Neural cell (in vitro differentiated cells): Measurements from ENCODE around the gene C9orf78. TPM values are rescaled to one million over a fixed set of nuclear protein-coding genes. Genes with fewer than 3 reads are reported as not detected.
A peak's percentile ranks its signal among the peaks of the same experiment; 100 is the strongest.

Experiments used
- H2AFZ ChIP-seq: fragments of 200-600, 300-800 bp; sonication (generic), shearing (Covaris generic); 2 replicates; pipeline ENCODE4 v1.6.0; 2014; ENCODE audit warnings: low read depth, mild to moderate bottlenecking, antibody characterized with exemption, low read length, moderate library complexity
- H3F3A ChIP-seq: fragments of 200-600 bp; shearing (Covaris generic); 2 replicates; pipeline ENCODE4 v1.6.1; 2016; ENCODE audit warnings: mild to moderate bottlenecking, moderate library complexity, mixed read lengths, antibody characterized with exemption, low read length; ENCODE audit not compliant: insufficient read depth, poor library complexity, severe bottlenecking
- H3K27ac ChIP-seq: fragments of 200-600, 300-800 bp; sonication (generic), shearing (Covaris generic); 2 replicates; pipeline ENCODE4 v1.5.1; 2014; ENCODE audit warnings: mild to moderate bottlenecking, low read length, moderate library complexity
- H3K27me3 ChIP-seq: fragments of 300-800, 200-600 bp; sonication (generic), shearing (Covaris generic); 2 replicates; pipeline ENCODE4 v1.6.0; 2014; ENCODE audit warnings: mild to moderate bottlenecking, low read depth, low read length, moderate library complexity; ENCODE audit not compliant: insufficient read depth
- H3K36me3 ChIP-seq: fragments of 300-800, 200-600 bp; sonication (generic), shearing (Covaris generic); 2 replicates; pipeline ENCODE4 v1.5.1; 2014; ENCODE audit warnings: mild to moderate bottlenecking, antibody characterized with exemption, low read length, moderate library complexity; ENCODE audit not compliant: insufficient read depth
- H3K4me2 ChIP-seq: fragments of 300-800, 200-600 bp; sonication (generic), shearing (Covaris generic); 2 replicates; pipeline ENCODE4 v1.6.0; 2014; ENCODE audit warnings: mild to moderate bottlenecking, low read length
- H3K4me3 ChIP-seq: fragments of 300-800, 200-600 bp; sonication (generic), shearing (Covaris generic); 2 replicates; pipeline ENCODE4 v1.5.1; 2014; ENCODE audit warnings: mild to moderate bottlenecking, low read length, moderate library complexity
- H3K79me2 ChIP-seq: fragments of 200-600 bp; shearing (Covaris generic); replicated peaks from 2 replicates; pipeline ENCODE4 v1.6.0; 2014; ENCODE audit warnings: mild to moderate bottlenecking, low read length, moderate library complexity; ENCODE audit not compliant: insufficient read depth
- H3K9ac ChIP-seq: fragments of 300-800, 200-600 bp; sonication (generic), shearing (Covaris generic); 2 replicates; pipeline ENCODE4 v1.6.1; 2016; ENCODE audit warnings: mild to moderate bottlenecking, low read length, mixed read lengths
- H3K9me2 ChIP-seq: fragments of 200-600 bp; shearing (Covaris generic); 2 replicates; pipeline ENCODE4 v1.6.1; 2016; ENCODE audit warnings: mild to moderate bottlenecking, low read length, mixed read lengths; ENCODE audit not compliant: insufficient read depth
- H3K9me3 ChIP-seq: fragments of 200-600, 300-800 bp; sonication (generic), shearing (Covaris generic); 2 replicates; pipeline ENCODE4 v1.6.1; 2016; ENCODE audit warnings: mild to moderate bottlenecking, mixed run types, low read length, moderate library complexity, mixed read lengths
- H4K20me1 ChIP-seq: fragments of 200-600 bp; shearing (Covaris generic); 2 replicates; pipeline ENCODE4 v1.6.1; 2016; ENCODE audit warnings: mild to moderate bottlenecking, mixed run types; ENCODE audit not compliant: insufficient read depth
- EP300 ChIP-seq: fragments of 450-650 bp; conservative IDR thresholded peaks from 2 replicates; pipeline ENCODE4 v1.6.1; 2014; ENCODE audit warnings: antibody characterized with exemption, mild to moderate bottlenecking, moderate library complexity; ENCODE audit not compliant: poor library complexity, severe bottlenecking
- EZH2 ChIP-seq: fragments of 200-600, 300-800 bp; shearing (Covaris generic), sonication (generic); IDR thresholded peaks from 2 replicates; pipeline ENCODE4 v1.6.1; 2014; ENCODE audit warnings: antibody characterized with exemption, low read length, borderline replicate concordance, mild to moderate bottlenecking; ENCODE audit not compliant: insufficient read depth, poor library complexity, severe bottlenecking
- MXI1 ChIP-seq: fragments of 450-650 bp; conservative IDR thresholded peaks from 2 replicates; pipeline ENCODE4 v1.6.1; 2014; ENCODE audit warnings: antibody characterized with exemption, mild to moderate bottlenecking; ENCODE audit not compliant: poor library complexity, severe bottlenecking
- POLR2AphosphoS5 ChIP-seq: IDR thresholded peaks from 2 replicates; pipeline ENCODE4 v1.6.1; 2012
- RAD21 ChIP-seq: fragments of 450-650 bp; conservative IDR thresholded peaks from 2 replicates; pipeline ENCODE4 v1.6.1; 2014; ENCODE audit warnings: antibody characterized with exemption, mild to moderate bottlenecking, moderate library complexity
- SMC3 ChIP-seq: fragments of 450-650 bp; conservative IDR thresholded peaks from 2 replicates; pipeline ENCODE4 v1.6.1; 2014; ENCODE audit warnings: antibody characterized with exemption, mild to moderate bottlenecking, moderate library complexity; ENCODE audit not compliant: poor library complexity
- TAF1 ChIP-seq: IDR thresholded peaks from 2 replicates; pipeline ENCODE4 v1.6.1; 2012; ENCODE audit warnings: low read depth
- polyA plus RNA-seq: library from polyadenylated mRNA; depleted of rRNA; stranded (reverse); fragments of >200 nt; gene quantifications from 2 replicates; pipeline ENCODE4 v1.2.3, GENCODE V29; 2014
- TF ChIP-seq, protein P1 (sequence below): IDR thresholded peaks from 2 replicates; pipeline ENCODE4 v1.6.1; 2012; ENCODE audit warnings: borderline replicate concordance
- TF ChIP-seq, protein P2 (sequence below): fragments of 450-650 bp; IDR thresholded peaks from 2 replicates; pipeline ENCODE4 v1.5.1; 2014; ENCODE audit warnings: antibody characterized with exemption, mild to moderate bottlenecking, moderate library complexity; ENCODE audit not compliant: poor library complexity, severe bottlenecking

Gene C9orf78
- polyA plus RNA-seq, 1 donor from 2014 or later: 91.3 TPM

- H4K20me1 ChIP-seq: no peaks in the 10 kb centered on the region
- H3K4me2 ChIP-seq: peak within 1 kb of the TSS; percentile 66
- peak within 1 kb of the TSS; percentile 79 for H3K27ac ChIP-seq
- no peaks in the 10 kb centered on the region for H3K9me2 ChIP-seq
- H3K9ac ChIP-seq: peak within 1 kb of the TSS; percentile 77
- no peaks in the 10 kb centered on the region for H3F3A ChIP-seq
- TF ChIP-seq MXI1 (peak; percentile 88), EZH2 (no peak), RAD21 (peak; percentile 31), SMC3 (peak; percentile 41), POLR2AphosphoS5 (peak; percentile 97), TAF1 (peak; percentile 4), EP300 (peak; percentile 70)
- TF ChIP-seq, protein P1, sequence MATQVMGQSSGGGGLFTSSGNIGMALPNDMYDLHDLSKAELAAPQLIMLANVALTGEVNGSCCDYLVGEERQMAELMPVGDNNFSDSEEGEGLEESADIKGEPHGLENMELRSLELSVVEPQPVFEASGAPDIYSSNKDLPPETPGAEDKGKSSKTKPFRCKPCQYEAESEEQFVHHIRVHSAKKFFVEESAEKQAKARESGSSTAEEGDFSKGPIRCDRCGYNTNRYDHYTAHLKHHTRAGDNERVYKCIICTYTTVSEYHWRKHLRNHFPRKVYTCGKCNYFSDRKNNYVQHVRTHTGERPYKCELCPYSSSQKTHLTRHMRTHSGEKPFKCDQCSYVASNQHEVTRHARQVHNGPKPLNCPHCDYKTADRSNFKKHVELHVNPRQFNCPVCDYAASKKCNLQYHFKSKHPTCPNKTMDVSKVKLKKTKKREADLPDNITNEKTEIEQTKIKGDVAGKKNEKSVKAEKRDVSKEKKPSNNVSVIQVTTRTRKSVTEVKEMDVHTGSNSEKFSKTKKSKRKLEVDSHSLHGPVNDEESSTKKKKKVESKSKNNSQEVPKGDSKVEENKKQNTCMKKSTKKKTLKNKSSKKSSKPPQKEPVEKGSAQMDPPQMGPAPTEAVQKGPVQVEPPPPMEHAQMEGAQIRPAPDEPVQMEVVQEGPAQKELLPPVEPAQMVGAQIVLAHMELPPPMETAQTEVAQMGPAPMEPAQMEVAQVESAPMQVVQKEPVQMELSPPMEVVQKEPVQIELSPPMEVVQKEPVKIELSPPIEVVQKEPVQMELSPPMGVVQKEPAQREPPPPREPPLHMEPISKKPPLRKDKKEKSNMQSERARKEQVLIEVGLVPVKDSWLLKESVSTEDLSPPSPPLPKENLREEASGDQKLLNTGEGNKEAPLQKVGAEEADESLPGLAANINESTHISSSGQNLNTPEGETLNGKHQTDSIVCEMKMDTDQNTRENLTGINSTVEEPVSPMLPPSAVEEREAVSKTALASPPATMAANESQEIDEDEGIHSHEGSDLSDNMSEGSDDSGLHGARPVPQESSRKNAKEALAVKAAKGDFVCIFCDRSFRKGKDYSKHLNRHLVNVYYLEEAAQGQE: peak; percentile 84
- TF ChIP-seq, protein P2, sequence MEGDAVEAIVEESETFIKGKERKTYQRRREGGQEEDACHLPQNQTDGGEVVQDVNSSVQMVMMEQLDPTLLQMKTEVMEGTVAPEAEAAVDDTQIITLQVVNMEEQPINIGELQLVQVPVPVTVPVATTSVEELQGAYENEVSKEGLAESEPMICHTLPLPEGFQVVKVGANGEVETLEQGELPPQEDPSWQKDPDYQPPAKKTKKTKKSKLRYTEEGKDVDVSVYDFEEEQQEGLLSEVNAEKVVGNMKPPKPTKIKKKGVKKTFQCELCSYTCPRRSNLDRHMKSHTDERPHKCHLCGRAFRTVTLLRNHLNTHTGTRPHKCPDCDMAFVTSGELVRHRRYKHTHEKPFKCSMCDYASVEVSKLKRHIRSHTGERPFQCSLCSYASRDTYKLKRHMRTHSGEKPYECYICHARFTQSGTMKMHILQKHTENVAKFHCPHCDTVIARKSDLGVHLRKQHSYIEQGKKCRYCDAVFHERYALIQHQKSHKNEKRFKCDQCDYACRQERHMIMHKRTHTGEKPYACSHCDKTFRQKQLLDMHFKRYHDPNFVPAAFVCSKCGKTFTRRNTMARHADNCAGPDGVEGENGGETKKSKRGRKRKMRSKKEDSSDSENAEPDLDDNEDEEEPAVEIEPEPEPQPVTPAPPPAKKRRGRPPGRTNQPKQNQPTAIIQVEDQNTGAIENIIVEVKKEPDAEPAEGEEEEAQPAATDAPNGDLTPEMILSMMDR: peak; percentile 29
- H3K9me3 ChIP-seq: no peaks in the 10 kb centered on the region
- H3K79me2 ChIP-seq: no peaks in the 10 kb centered on the region
- no peaks in the 10 kb centered on the region for H3K27me3 ChIP-seq
- no peak within 1 kb of the TSS for H2AFZ ChIP-seq
- no peaks in the 10 kb centered on the region for H3K36me3 ChIP-seq
- H3K4me3 ChIP-seq: peak within 1 kb of the TSS; percentile 95
Measured at GRCh38 chr9:129802833-129803675, 32.0 kb downstream of the C9orf78 start, which contains the start of gene TOR1B. TOR1B (plus strand) TSS chr9:129803184; CDS start chr9:129803213, 29 bp downstream.

DNA sequence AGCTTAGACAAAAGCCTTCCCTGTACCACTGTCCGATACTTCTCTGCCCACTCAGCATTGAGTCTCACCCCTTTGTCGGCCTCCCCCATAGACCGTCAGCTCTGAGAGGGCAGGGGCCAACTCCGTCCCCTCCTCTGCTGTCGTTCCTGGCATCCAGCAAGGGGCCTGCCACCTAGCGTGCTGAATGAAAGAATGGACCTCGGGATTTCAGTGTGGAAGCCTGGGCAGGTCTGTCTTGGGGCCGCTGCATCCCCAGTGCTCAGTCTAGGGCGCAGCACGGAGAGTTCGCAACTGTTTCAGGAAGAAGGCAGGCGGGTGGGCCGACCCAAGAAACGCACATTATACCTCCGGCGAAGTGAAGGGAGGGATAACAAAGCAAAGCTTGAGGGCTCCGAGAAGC, 33.6 kb downstream of the C9orf78 start:
- Histone ChIP-seq H2AFZ (no peak overlapping the region), H3K4me3 (no peak overlapping the region), H4K20me1 (no peaks in the 10 kb centered on the region), H3K27ac (no peak overlapping the region), H3F3A (no peaks in the 10 kb centered on the region), H3K36me3 (no peaks in the 10 kb centered on the region), H3K9me2 (no peaks in the 10 kb centered on the region), H3K9ac (no peak overlapping the region), H3K27me3 (no peaks in the 10 kb centered on the region), H3K4me2 (no peak overlapping the region), H3K9me3 (no peaks in the 10 kb centered on the region), H3K79me2 (no peaks in the 10 kb centered on the region)
- no peak for TF ChIP-seq SMC3
- TF ChIP-seq, protein P1: no peak
- TF ChIP-seq POLR2AphosphoS5: no peak
- TF ChIP-seq RAD21: no peak
- no peak for TF ChIP-seq MXI1
- no peak for TF ChIP-seq EP300
- TF ChIP-seq TAF1: no peak
- TF ChIP-seq EZH2: no peak
- TF ChIP-seq, protein P2: no peak
